Upper lobe of left lung (tissue), 6 donors: ENCODE data around the gene FAAP24. TPM values are rescaled to one million over a fixed set of nuclear protein-coding genes. Genes with fewer than 3 reads are reported as not detected.
A peak's percentile ranks its signal among the peaks of the same experiment; 100 is the strongest.
"Not testable (repeated sequence)": the region's sequence is repeated elsewhere in the genome, so short reads cannot be mapped to it uniquely, and the experiment has no call there.

ENCODE experiments used
- ATAC-seq, 2 donors: fragments of 200-7000 bp; cut with Tn5 transposase; one replicate each; pipeline ENCODE4 v1.9.1; 2022; ENCODE audit warnings: mild to moderate bottlenecking in 2 of 2, moderate library complexity in 2 of 2; ENCODE audit not compliant: low FRiP score in 2 of 2
- DNase-seq, 2 donors: peaks; one replicate each; pipeline ENCODE4 v3.0.0-alpha.2; 2019 to 2020
- H3K27ac ChIP-seq, 4 donors: fragments of 200-600 bp; sonication (generic); one replicate each; pipeline ENCODE4 v1.5.1; 2016 to 2019
- H3K27me3 ChIP-seq, 4 donors: fragments of 200-600 bp; sonication (generic); one replicate each; pipeline ENCODE4 v1.5.1; 2017 to 2019
- H3K36me3 ChIP-seq, 4 donors: fragments of 200-600 bp; sonication (generic); one replicate each; pipeline ENCODE4 v1.5.1; 2016 to 2019
- H3K4me1 ChIP-seq, 4 donors: fragments of 200-600 bp; sonication (generic); one replicate each; pipeline ENCODE4 v1.5.1; 2018 to 2019
- H3K4me3 ChIP-seq, 4 donors: fragments of 200-600 bp; sonication (generic); one replicate each; pipeline ENCODE4 v1.5.1; 2017 to 2019; ENCODE audit warnings: mild to moderate bottlenecking in 2 of 4, moderate library complexity in 1 of 4
- H3K9me3 ChIP-seq, 4 donors: fragments of 200-600 bp; sonication (generic); one replicate each; pipeline ENCODE4 v1.5.1; 2018 to 2019
- EP300 ChIP-seq, 4 donors: sonication (generic); formaldehyde crosslinking; IDR thresholded peaks; one replicate each; pipeline ENCODE4 v1.5.1; 2017; ENCODE audit warnings: antibody characterized with exemption in 4 of 4, control low read depth in 2 of 4
- POLR2A ChIP-seq, 4 donors: fragments of 450-650 bp; IDR thresholded peaks; one replicate each; pipeline ENCODE4 v1.5.1; 2016 to 2017; ENCODE audit warnings: antibody characterized with exemption in 4 of 4, mild to moderate bottlenecking in 2 of 4
- POLR2AphosphoS5 ChIP-seq, 2 donors: sonication (generic); formaldehyde crosslinking; IDR thresholded peaks; one replicate each; pipeline ENCODE4 v1.5.1; 2017; ENCODE audit warnings: antibody characterized with exemption in 2 of 2
- WGBS, 2 donors: methylation state at CpG; one replicate each; pipeline ENCODE4 v1.1.5; 2017 to 2018; 5-methylcytosine and 5-hydroxymethylcytosine counted together
- total RNA-seq, 6 donors: library from RNA; depleted of rRNA in 4 of 6; stranded (reverse); fragments of >200 nt in 4 of 6; gene quantifications; one replicate each; pipeline versions ENCODE4 v1.1.0 to v1.2.1, GENCODE V29; 2016 to 2021
- TF ChIP-seq, protein P1 (sequence below), 6 experiments: fragments of 450-650 bp in 4 of 6; fragments of 200-600 bp in 2 of 6; sonication (generic) in 2 of 6; IDR thresholded peaks; one replicate each; pipeline ENCODE4 v1.5.1; 2016 to 2019; ENCODE audit warnings: antibody characterized with exemption in 6 of 6
- donor health status: DM: no; HTN: no; CAD: no; lungs with moderate emphysema.
- donor health status: DM: no; HTN: yes; CAD: no; lungs with severe emphysema.

FAAP24 gene
- total RNA-seq, 6 donors from 2014 or later, result 1.4 to 7.3 (median 2.0) TPM; not detected in 1

DNA sequence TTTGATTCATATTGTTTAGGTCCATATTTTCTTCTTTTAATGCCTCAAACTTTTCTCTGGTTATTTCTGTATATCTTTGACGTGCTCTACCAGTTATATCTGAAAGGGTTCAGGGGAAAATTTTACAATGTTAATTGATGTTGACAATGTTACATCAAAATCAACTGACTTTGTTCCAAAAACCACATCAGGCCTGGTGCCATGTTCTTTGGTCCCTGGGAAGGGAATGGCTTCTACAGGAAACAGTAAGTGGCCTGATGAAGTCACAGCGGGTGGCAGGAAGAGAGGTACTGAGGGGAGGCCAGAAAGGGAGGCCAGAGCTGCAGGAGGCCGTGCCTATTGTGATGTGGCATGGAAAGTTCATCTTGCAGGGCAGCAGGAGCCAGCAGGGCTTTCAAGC is 38.5 kb upstream of the FAAP24 start:
- H3K27me3 ChIP-seq, result no peaks in the 10 kb centered on the region
- H3K36me3 ChIP-seq, result peaks cover 9 to 91% (median 41%) of the 10 kb centered on the region in 4 donors
- 90 to 93% methylated on average over 3 of the region's 3 CpGs for WGBS, 2 donors
- H3K4me1 ChIP-seq, result no peaks in the 10 kb centered on the region
- ATAC-seq (no peak), DNase-seq (no peak)
- H3K4me3 ChIP-seq, result no peak overlapping the region
- peaks cover 0 to 2% (median under 1%) of the 10 kb centered on the region in 4 donors for H3K9me3 ChIP-seq
- TF ChIP-seq EP300 (IDR thresholded peaks at IDR 0.05) (no peak), POLR2A (IDR thresholded peaks at IDR 0.05) (no peak), POLR2AphosphoS5 (IDR thresholded peaks at IDR 0.05) (no peak)
- TF ChIP-seq, protein P1, sequence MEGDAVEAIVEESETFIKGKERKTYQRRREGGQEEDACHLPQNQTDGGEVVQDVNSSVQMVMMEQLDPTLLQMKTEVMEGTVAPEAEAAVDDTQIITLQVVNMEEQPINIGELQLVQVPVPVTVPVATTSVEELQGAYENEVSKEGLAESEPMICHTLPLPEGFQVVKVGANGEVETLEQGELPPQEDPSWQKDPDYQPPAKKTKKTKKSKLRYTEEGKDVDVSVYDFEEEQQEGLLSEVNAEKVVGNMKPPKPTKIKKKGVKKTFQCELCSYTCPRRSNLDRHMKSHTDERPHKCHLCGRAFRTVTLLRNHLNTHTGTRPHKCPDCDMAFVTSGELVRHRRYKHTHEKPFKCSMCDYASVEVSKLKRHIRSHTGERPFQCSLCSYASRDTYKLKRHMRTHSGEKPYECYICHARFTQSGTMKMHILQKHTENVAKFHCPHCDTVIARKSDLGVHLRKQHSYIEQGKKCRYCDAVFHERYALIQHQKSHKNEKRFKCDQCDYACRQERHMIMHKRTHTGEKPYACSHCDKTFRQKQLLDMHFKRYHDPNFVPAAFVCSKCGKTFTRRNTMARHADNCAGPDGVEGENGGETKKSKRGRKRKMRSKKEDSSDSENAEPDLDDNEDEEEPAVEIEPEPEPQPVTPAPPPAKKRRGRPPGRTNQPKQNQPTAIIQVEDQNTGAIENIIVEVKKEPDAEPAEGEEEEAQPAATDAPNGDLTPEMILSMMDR (IDR thresholded peaks at IDR 0.05), result no peak
- no peak overlapping the region for H3K27ac ChIP-seq

GRCh38 chr19:32935629-32936028 is 36.4 kb upstream of the FAAP24 start:
- no peaks in the 10 kb centered on the region for H3K4me1 ChIP-seq
- no peaks in the 10 kb centered on the region for H3K27me3 ChIP-seq
- peaks cover 4 to 82% (median 30%) of the 10 kb centered on the region in 4 donors for H3K36me3 ChIP-seq
- DNase-seq (no peak), ATAC-seq (peak in 1 of 2 donors; percentile 28)
- H3K9me3 ChIP-seq, result no peaks in the 10 kb centered on the region
- no peak overlapping the region for H3K4me3 ChIP-seq
- no peak overlapping the region for H3K27ac ChIP-seq
- 79 to 95% methylated on average over 5 to 6 of the region's 9 CpGs for WGBS, 2 donors
- TF ChIP-seq, protein P1 (IDR thresholded peaks at IDR 0.05), result no peak
- TF ChIP-seq POLR2A (IDR thresholded peaks at IDR 0.05), result no peak
- no peak for TF ChIP-seq POLR2AphosphoS5 (IDR thresholded peaks at IDR 0.05)
- TF ChIP-seq EP300 (IDR thresholded peaks at IDR 0.05), result no peak

DNA sequence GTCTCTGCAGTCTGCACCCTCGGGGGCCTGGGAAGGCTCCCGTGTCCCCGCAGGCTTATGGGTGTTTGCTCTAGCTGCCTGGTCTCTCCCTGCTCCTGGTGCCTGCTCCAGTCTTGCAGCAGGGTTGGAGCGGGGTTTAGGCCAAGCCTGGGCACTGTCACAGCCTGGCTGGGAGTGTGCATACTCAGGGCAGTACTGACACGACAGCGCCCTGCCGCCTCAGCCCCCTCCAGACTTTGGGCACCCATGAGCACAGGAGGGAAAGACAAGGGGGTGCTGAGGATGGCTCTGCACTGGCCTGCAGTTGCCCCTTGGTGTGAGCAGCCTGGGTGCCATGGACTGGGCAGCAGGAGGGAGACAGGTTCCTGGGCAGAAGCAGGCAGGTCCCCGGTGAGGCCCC is 36.0 kb upstream of the FAAP24 start:
- Histone ChIP-seq H3K4me1 (no peaks in the 10 kb centered on the region), H3K4me3 (no peak overlapping the region), H3K27ac (no peak overlapping the region), H3K36me3 (peaks cover 4 to 77% (median 28%) of the 10 kb centered on the region in 4 donors), H3K27me3 (no peaks in the 10 kb centered on the region), H3K9me3 (no peaks in the 10 kb centered on the region)
- peak in 1 of 2 donors; percentile 58 for DNase-seq
- peak in 1 of 2 donors; percentile 50 for ATAC-seq
- WGBS, 2 donors, result 85 to 98% methylated on average over 5 to 6 of the region's 8 CpGs
- TF ChIP-seq POLR2AphosphoS5 (IDR thresholded peaks at IDR 0.05), result no peak

DNA sequence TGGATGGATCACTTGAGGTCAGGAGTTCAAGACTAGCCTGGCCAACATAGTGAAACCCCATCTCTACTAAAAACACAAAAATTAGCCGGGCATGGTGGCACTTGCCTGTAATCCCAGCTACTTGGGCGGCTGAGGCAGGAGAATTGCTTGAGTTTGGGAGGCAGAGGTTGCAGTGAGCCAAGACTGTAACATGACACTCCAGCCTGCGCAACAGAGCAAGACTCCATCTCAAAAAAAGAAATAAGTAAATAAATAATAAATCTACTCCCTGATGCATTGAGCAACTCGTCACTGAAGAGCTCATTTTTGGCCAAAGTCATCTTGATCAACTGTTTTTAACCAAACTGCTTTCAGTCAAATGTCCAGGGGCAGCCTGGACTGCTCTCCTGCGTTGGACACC is 30.8 kb upstream of the FAAP24 start:
- H3K27ac ChIP-seq, H3K9me3 ChIP-seq, H3K4me3 ChIP-seq, ATAC-seq, H3K4me1 ChIP-seq, H3K27me3 ChIP-seq, DNase-seq: not testable (repeated sequence)
- peaks cover 4 to 74% (median 44%) of the 10 kb centered on the region in 4 donors for H3K36me3 ChIP-seq
- WGBS, 2 donors, result 93 to 95% methylated on average over 5 of the region's 5 CpGs

DNA sequence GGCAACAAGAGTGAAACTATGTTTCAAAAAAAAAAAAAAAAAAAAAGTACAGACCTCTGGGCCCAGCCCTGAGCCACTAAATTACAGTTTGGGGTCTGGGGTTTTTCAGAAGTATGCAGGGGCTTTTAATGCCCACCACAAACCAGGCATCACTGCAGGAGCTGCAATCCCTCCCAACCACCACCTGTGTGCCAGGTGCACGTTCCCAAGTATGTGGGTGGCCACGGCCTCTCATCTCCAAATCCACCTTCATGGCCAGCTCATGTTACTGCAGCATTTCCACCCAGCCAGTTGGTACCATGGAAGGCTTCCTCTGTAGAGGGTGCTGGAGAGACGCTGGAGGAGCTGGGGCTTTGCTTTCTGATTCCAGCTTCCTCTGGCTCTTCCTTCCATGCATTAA is 26.8 kb upstream of the FAAP24 start:
- Histone ChIP-seq H3K9me3 (no peaks in the 10 kb centered on the region), H3K27ac (no peak overlapping the region), H3K4me1 (no peaks in the 10 kb centered on the region), H3K27me3 (no peaks in the 10 kb centered on the region), H3K36me3 (peaks cover 0 to 74% (median 44%) of the 10 kb centered on the region in 4 donors), H3K4me3 (no peak overlapping the region)
- 74 to 81% methylated on average over 3 of the region's 3 CpGs for WGBS, 2 donors
- no peak for DNase-seq
- TF ChIP-seq POLR2AphosphoS5 (IDR thresholded peaks at IDR 0.05), result no peak
- TF ChIP-seq EP300 (IDR thresholded peaks at IDR 0.05), result no peak
- TF ChIP-seq, protein P1 (IDR thresholded peaks at IDR 0.05), result no peak
- TF ChIP-seq POLR2A (IDR thresholded peaks at IDR 0.05), result no peak
- no peak for ATAC-seq

GRCh38 chr19:32966750-32967149 is 5.3 kb upstream of the FAAP24 start:
- Histone ChIP-seq H3K27me3 (no peaks in the 10 kb centered on the region), H3K36me3 (peaks cover 2 to 63% (median 20%) of the 10 kb centered on the region in 4 donors), H3K4me1 (peaks cover 8 to 21% (median 10%) of the 10 kb centered on the region in 4 donors), H3K27ac (no peak overlapping the region), H3K9me3 (no peaks in the 10 kb centered on the region), H3K4me3 (no peak overlapping the region)
- DNase-seq (no peak), ATAC-seq (no peak)
- TF ChIP-seq POLR2A (IDR thresholded peaks at IDR 0.05) (no peak), EP300 (IDR thresholded peaks at IDR 0.05) (no peak), POLR2AphosphoS5 (IDR thresholded peaks at IDR 0.05) (no peak)
- TF ChIP-seq, protein P1 (IDR thresholded peaks at IDR 0.05), result no peak
- 96 to 97% methylated on average over 9 of the region's 9 CpGs for WGBS, 2 donors
